Femur (tissue), 1 donor: ENCODE data around the gene CORIN.
"Not testable (repeated sequence)": the region's sequence is repeated elsewhere in the genome, so short reads cannot be mapped to it uniquely, and the experiment has no call there.

Experiments used
- DNase-seq: peaks from one replicate; pipeline ENCODE4 v3.0.0-alpha.2; 2017

The CORIN gene

DNA sequence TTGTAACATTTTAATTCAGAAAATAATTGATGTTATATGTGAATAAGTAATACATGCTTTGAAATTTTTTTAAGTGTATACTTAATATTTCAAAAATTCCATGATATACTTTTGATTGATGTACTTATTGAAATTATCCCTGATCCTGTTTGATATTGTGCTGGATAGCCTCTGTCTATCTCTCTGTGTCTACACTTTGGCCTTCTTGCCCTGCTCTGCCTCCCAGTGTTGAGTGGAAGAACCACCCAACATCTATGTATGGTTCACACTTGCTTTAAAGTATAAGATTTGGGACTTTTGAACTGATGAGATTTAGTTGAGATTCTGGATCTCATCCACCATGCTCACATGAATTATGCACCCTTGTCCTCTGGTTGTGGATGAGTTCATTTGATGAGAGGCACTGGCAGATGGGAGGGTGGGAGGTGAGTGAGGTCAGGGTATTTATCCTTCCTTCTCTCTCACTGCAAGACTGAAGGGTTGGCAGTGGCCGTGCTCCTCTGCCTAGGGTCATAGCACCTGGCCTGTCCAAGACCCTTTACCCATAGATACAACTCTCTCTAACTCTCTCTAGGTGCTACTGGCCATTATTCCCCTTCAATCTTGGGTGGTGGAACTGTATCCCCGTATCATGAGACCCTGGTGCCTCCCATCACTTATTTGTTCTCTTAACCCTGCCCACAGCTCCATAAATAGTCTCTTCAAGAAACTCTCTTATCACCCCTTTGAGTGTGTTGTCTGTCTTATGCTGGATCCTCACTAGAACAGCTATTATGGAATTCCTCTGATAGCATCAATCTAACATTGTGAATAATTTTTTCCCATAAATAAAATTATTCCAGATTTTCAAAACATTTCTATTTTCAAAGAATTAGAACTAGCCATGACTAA is 75.2 kb downstream of the CORIN start:
- DNase-seq = no peak

- DNase-seq = not testable (repeated sequence)
Observed at GRCh38 chr4:47753316-47753715, 84.6 kb downstream of the CORIN start.

DNA sequence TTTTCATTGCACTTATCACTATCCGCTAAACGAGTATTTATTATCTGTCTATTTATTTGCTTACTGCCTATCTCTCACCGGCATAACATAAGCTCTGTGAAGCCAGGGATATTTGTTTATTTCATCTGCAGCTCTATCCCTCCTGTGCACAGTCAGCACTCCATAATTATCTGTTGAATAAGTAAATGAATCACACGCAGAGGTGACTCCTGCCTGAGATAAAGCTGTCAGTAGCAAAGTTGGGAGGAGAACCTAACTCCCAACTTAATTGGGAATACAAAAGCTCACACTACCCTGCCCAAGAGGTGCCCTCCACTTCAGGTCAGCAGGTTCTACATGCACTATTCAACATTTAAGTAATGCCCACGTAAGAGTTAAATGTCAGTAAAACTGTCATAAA is 85.7 kb downstream of the CORIN start:
- DNase-seq = no peak

GRCh38 chr4:47750788-47751187 is 87.1 kb downstream of the CORIN start:
- no peak for DNase-seq

- DNase-seq = no peak
Observed at GRCh38 chr4:47749858-47750257, 88.0 kb downstream of the CORIN start.

DNA sequence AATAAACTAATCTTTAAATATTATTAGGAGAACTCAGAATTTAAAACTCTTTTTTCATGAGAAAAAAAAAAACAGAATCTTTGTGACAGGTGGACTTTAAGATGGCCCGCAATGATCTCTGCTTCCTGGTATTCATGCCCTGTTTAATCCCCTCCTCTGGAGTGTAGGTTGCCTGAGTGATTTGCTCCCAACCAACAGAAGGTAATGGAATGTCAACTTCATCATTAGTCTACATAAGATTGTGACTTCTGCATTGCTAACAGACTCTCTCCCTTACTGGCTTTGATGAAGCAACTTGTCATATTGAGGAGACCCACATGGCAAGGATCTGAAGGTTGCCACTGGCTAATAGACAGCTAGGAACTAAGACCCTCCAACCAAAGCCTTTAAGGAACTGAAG is 88.8 kb downstream of the CORIN start:
- no peak for DNase-seq

DNA sequence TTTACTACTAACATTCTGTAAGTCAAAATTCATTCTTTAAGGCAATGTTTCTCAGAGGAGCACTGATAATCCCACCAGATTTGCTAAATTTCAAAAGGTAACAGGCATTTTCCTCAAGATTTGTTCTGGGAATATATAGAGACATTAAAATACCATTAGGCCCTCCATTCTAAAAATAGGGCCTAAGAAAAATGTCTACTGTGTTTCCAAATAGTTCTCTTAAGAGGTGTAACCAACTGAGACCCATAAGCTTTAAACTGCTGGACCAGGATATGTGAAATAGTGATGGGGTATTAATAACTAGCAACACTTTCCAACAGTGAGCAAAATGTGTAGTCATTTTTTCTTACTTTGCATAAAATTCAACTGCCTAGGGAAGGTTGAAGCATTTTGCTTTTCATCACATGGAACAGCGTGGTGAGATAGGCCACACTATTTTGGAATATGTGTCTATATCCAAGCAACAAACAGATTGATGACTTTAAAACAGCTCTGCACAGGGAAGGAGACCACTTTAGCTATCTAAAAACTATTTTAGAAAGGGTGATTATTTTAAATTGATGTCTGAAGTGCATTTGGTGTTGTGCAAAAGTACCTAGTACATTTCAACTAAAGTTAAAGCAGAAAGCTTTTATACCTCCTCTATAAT is 89.9 kb downstream of the CORIN start:
- no peak for DNase-seq

DNA sequence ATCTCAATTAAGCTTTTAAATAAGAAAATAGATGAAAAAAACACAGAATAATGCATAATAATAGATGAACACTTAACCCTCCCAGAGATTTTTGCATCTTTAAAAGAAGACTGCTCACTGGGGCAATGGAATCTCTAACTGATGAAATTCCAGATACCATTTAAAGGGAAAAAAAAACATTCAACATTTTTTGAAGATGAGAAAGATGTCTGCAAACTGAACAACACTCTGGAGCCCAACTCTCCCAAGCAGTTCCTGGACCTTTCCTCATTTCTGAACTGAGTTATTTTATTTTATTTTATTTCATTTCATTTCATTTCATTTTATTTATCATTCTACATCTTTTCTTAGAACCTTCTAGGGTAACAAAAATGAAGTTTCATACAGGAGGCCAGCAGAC is 90.7 kb downstream of the CORIN start:
- no peak for DNase-seq

GRCh38 chr4:47746122-47746521 is 91.7 kb downstream of the CORIN start:
- DNase-seq = no peak

GRCh38 chr4:47744843-47745382 is 93.0 kb downstream of the CORIN start:
- no peak for DNase-seq

- no peak for DNase-seq
Observed at GRCh38 chr4:47744253-47744652, 93.6 kb downstream of the CORIN start.

GRCh38 chr4:47741200-47741599 is 96.7 kb downstream of the CORIN start:
- no peak for DNase-seq

DNA sequence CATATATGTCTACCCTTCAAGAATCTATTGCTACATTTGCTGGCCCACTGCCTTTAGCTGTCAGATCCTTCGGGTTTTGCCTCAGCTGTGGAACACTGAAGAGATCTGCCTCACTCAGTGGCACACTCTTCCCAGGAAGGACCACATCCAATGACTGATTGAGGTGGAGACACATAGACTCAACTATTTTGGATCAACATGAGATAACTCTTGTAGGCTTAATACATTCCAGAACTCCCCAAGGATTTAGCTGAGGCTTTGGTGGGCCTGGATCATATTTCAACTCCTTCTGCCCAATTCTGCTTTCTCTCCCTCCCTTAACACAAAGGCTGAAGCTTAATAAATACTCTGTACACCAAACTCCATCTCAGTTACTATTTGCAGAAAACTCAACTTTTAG is 100.5 kb downstream of the CORIN start:
- no peak for DNase-seq

DNA sequence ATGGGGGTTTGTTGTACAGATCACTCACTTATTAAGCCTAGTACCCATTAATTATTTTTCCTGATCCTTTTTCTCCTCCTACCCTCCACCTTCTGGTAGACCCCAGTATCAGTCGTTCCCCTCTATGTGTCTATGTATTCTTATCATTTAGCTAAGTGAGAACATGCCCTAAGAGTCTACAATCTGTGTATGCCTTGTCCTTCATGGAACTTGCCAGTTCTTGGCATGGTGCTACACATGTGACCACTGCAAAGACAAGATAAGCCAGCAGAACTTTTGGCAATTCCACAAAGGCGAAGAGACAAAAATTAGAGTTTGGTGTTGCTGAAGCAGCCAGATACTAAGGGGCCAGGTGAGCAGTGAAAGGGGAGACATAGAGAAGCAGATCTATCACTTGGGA is 101.3 kb downstream of the CORIN start:
- DNase-seq = no peak

DNA sequence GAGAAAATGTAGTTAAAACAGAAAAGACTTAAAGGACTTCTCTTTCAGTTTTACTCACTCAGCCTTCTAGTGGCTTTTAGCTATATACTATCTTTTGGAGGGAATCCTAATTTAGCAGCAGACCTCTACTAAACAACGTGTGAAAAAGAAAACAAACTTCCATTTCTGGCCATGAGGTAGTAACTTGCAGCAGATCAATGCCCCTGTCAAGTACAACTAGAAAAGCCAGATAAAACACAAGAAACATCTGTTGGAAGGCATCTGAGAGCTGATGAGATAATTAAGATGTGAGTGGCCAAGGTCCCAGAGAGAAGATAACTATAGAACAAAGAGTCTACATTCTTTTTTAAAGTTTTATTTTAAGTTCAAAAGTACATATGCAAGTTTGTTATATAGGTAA is 101.7 kb downstream of the CORIN start:
- DNase-seq = no peak

DNA sequence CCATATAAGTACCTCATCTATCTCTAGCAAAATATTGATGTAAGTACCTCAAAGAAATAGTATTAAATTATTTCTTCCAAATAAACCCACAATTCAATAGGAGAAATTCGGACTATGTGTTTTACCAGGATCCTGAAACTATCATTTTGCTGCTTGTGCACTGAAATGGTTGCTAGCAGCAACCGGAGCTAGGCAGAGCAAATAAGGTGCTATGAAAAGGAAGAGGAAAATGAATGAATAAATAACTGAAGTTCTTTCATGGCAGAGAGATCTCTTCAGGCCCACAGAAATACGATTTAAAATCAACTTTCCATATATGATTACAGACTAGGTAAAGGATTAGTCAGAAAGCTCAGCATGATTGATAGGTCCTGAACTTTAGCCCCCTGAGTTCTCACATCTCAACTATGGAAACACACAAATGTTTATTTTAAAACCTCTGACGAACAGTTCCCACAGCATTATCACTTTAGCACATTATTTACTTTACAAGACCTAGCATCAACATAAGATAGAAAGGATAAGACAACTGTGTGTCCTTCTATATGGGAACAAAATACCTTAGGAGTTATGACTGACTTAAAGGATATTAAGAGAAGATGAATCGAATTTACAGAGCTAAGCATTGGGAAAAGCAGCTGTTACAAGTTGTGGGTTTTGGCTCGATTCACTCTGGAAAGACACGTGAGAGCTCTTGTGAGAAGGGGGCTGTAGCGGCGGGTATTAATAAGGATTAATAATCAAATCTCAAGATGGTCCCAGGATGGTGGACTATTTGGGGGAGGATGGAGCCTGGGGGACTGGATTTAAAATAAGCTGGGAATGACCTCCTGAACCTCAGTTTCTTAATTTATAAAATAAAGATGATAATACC is 104.3 kb downstream of the CORIN start:
- peak; percentile 26 for DNase-seq

DNA sequence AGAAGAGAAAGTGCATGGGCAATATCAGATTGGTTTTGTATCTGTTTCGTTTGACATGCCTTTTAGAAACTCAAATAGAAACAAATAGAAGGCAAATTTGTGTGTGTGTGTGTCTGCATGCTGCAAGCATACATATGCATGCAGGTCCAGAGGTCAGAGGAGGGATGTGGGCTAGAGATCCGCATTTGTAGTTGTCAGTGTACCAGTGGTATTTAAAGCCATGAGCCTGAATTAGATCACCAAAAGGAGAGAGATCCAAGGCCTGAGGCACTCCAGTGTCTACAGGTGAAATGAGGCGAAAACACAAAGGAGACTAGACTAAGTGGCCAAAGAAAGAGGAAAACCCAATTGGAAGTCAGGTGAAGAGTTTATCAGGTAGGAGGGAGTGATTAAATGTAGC is 106.7 kb downstream of the CORIN start:
- no peak for DNase-seq

DNA sequence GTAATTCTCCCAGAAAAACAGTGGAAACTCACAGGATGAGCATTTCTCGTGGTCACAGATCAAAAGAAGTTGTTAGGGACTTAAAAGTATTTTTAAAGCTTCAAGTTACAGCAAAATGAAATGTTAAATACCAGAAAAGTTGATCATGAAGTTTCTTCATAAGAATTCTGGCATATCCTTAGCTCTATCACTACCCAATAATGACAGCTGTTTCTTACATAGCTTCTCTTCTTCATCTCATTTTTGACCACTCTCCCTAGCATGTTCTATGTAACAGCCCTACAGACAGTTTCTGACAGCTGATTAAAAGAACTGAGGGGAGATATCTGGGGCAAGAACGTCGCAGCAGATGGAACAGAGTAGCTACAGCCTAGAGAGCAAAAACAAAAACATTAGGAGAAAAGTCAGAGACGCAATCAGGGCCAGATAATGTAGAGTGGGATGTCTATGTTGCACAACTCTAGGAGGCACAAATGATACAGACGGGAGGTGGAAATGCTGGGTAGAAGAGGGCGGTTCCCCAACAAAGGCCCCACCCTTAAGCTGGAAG is 108.7 kb downstream of the CORIN start:
- DNase-seq = no peak

DNA sequence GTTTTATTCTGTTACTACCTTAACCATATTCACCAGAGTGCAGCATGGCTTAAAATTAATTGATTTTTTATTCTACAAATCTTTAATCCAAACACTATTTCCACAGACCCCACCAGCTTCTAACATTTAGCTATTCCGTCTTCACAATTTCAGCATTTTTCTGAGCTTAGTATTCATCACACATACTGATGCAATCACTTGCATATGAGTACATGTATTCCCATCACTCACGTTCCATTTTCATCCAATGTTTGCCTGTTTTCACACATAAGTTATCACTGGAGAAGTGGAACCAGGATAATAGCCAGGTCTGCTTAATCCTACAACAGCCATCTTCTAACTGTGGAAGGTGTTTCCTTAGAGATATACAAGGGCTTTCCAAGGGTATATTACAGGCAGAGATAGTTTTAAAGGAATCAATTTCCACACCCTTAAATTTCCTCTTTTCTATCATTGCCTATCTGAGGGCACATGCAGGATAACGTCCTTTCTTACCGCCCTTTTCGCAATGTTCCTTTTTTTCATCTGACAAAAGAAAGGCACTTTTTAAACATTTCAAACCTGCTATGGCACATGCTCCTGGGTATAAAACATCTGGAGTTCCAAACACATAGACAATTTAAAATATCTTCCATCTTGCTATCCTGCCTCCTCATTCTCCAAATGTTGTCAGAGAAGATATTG is 115.8 kb downstream of the CORIN start:
- no peak for DNase-seq

DNA sequence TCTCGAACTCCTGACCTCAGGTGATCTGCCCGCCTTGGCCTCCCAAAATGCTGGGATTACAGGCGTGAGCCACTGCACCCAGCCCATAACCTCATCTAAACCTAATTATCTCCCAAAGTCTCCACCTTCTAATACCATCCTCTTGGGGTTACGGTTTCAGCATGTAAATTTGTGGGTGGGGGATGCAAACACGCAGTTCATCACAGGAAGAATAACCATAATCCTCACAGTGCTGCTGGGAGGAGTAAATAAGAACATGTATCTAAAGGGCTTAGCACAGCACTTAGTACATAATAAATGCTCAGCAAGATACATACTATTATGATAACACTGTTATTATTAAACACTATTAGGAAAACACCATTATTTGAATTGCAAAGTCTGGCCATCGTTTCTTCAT is 116.4 kb downstream of the CORIN start:
- no peak for DNase-seq

DNA sequence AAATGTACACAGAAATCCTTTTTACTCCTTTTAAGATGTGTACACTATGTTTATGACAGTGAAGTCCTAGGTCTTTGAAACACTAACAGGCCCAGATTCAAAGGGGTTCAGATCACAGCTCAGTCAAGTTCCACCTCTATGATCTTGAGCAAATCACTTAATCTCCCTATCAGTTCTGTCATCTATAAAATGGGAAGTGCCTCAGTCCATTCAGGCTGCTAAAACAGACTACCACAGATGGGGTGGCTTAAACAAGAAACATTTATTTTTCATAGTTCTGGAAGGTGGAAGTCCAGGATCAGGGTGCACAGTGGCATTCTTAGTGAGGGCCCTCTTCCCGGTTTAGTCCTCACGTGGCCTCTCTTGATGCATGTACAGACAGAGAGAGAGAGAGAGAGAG is 117.1 kb downstream of the CORIN start:
- DNase-seq = no peak

DNA sequence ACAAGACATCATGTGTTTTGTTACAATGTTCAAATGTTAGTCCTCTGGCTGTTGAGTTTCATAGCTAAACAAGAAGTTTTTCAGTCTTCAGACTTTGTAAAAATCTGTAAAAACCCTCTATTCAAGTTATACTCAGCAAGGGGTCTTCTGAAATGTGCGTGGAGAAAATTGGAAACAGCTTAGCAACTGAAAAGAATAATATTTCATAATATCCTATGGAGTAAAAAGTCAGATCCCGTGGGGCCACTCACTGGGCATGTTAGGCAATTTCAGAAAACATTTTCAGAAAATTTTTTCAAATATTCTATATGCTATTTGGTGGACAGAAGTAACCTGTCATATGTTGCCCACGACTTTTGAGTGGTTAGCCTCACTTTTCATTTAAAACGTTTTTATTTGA is 118.3 kb downstream of the CORIN start:
- no peak for DNase-seq
